K562 (cell line): ENCODE results near the gene APLP1. TPM values are rescaled to one million over a fixed set of nuclear protein-coding genes. Genes with fewer than 3 reads are reported as not detected.

Experiments used
- ATAC-seq: fragments of 200-7000 bp; cut with Tn5 transposase; 3 replicates; pipeline ENCODE4 v1.9.1; 2020; ENCODE audit warnings: moderate library complexity
- BruUV-seq: library from RNA; stranded (reverse); fragments of 400-500 nt; replicated peaks from 2 replicates; lab custom pipeline; 2021; lab: Mats Ljungman, UMichigan
- CTCF ChIA-PET: fragments of 300-600 bp; formaldehyde crosslinking; extraction: SDS; loops from one replicate; lab custom pipeline; 2021; ENCODE audit warnings: low intra/inter-chr PET ratio; lab: Yijun Ruan, JAX
- POLR2A ChIA-PET: fragments of 300-600, 350-650 bp; sonication (Branson Sonifier 250); formaldehyde crosslinking; extraction: SDS; loops from one replicate; lab custom pipeline; 2021; ENCODE audit warnings: antibody characterized with exemption, inconsistent platforms; lab: Yijun Ruan, JAX
- DNase-seq, 4 experiments: peaks; one replicate each; pipeline versions ENCODE4 v3.0.0 to v3.0.0-alpha.2; 2011 to 2018; ENCODE audit warnings: low spot score in 3 of 4, mixed read lengths in 3 of 4; ENCODE audit errors: extremely low read depth in 1 of 4
- FAIRE-seq: peaks from 2 replicates; lab custom pipeline; 2011; peaks lifted over from hg19 to GRCh38; lab: Jason Lieb, UNC
- H2AFZ ChIP-seq: 2 replicates; pipeline ENCODE4 v1.6.0; 2011; ENCODE audit warnings: low read depth, low read length, control low read depth, inconsistent platforms
- H3K27ac ChIP-seq: fragments of 200-600 bp; 3 replicates; pipeline ENCODE4 v1.8.0; 2011; ENCODE audit warnings: low read depth, mild to moderate bottlenecking, control low read depth, inconsistent platforms, low read length, moderate library complexity, mixed read lengths; ENCODE audit errors: extremely low read depth
- H3K27me3 ChIP-seq, 2 experiments: fragments of 300-600 bp in 1 of 2; 2 replicates in 1 of 2; 3 replicates in 1 of 2; pipeline versions ENCODE4 v1.6.0 to v1.8.0; 2011; ENCODE audit warnings: inconsistent platforms in 2 of 2, low read length in 2 of 2, mild to moderate bottlenecking in 1 of 2, mixed read lengths in 1 of 2, moderate library complexity in 1 of 2; ENCODE audit not compliant: control insufficient read depth in 2 of 2, insufficient read depth in 2 of 2
- H3K36me3 ChIP-seq: fragments of 300-600 bp; 3 replicates; pipeline ENCODE4 v1.8.0; 2011; ENCODE audit warnings: mild to moderate bottlenecking, low read length, inconsistent platforms; ENCODE audit not compliant: control insufficient read depth, insufficient read depth
- H3K4me1 ChIP-seq, 2 experiments: fragments of 200-600 bp in 1 of 2; replicated peaks in 1 of 2; 2 replicates in 1 of 2; 3 replicates in 1 of 2; pipeline versions ENCODE4 v1.5.1 to v1.8.0; 2011; ENCODE audit warnings: inconsistent platforms in 2 of 2, low read length in 2 of 2, mild to moderate bottlenecking in 1 of 2, mixed read lengths in 1 of 2, moderate library complexity in 1 of 2; ENCODE audit not compliant: control insufficient read depth in 2 of 2, insufficient read depth in 2 of 2
- H3K4me2 ChIP-seq: 2 replicates; pipeline ENCODE4 v1.6.1; 2011; ENCODE audit warnings: low read length, control low read depth, inconsistent platforms, mixed read lengths; ENCODE audit not compliant: insufficient read depth
- H3K4me3 ChIP-seq: fragments of 200-600 bp; sonication (generic), shearing (Covaris generic); 2 replicates; pipeline ENCODE4 v1.5.1; 2016; ENCODE audit warnings: control low read depth, inconsistent platforms
- H3K79me2 ChIP-seq: fragments of 200-600 bp; 3 replicates; pipeline ENCODE4 v1.8.0; 2011; ENCODE audit warnings: low read length, inconsistent platforms; ENCODE audit not compliant: control insufficient read depth, insufficient read depth
- H3K9ac ChIP-seq, 2 experiments: 2 replicates each; pipeline versions ENCODE4 v1.6.0 to v1.6.1; 2011; ENCODE audit warnings: low read depth in 2 of 2, low read length in 2 of 2, control low read depth in 1 of 2, inconsistent platforms in 1 of 2, mild to moderate bottlenecking in 1 of 2, mixed read lengths in 1 of 2; ENCODE audit not compliant: insufficient read depth in 1 of 2
- H3K9me1 ChIP-seq: one replicate; pipeline ENCODE4 v1.6.0; 2011; ENCODE audit warnings: inconsistent platforms, mild to moderate bottlenecking, low read length, moderate library complexity; ENCODE audit not compliant: control insufficient read depth, insufficient read depth
- H3K9me3 ChIP-seq: replicated peaks from 2 replicates; pipeline ENCODE4 v1.5.1; 2011; ENCODE audit warnings: low read depth, low read length, inconsistent platforms; ENCODE audit not compliant: control insufficient read depth, insufficient read depth
- H4K20me1 ChIP-seq: replicated peaks from 2 replicates; pipeline ENCODE4 v1.6.1; 2011; ENCODE audit warnings: low read length, inconsistent platforms, mixed read lengths; ENCODE audit not compliant: control insufficient read depth, insufficient read depth
- ARID4B ChIP-seq: sonication (generic); formaldehyde crosslinking; IDR thresholded peaks from 2 replicates; pipeline ENCODE4 v1.8.0; 2022; ENCODE audit warnings: mild to moderate bottlenecking, missing genetic modification reagents
- POLR2AphosphoS5 ChIP-seq: IDR thresholded peaks from 2 replicates; pipeline ENCODE4 v1.6.1; 2011; ENCODE audit warnings: mild to moderate bottlenecking, low read depth, low read length, moderate library complexity; ENCODE audit not compliant: control insufficient read depth, insufficient read depth
- ZBTB5 ChIP-seq: fragments of 450-650 bp; IDR thresholded peaks from 2 replicates; pipeline ENCODE4 v1.6.1; 2017; ENCODE audit warnings: antibody characterized with exemption
- WGBS: fragments of 100-300 bp; shearing (Covaris generic); methylation state at CpG from one replicate; pipeline ENCODE4 v1.1.6; 2016; ENCODE audit warnings: low coverage, mixed read lengths; ENCODE audit not compliant: insufficient coverage; ENCODE audit errors: missing lambda C conversion rate; 5-methylcytosine and 5-hydroxymethylcytosine counted together
- in situ Hi-C: fragments of 300-500 bp; cut with MboI; formaldehyde crosslinking; loops from 4 replicates; pipeline ENCODE4 v1.15.0; 2018; ENCODE audit warnings: inconsistent platforms, mixed read lengths
- intact Hi-C: fragments of 100-400 bp; cut with micrococcal nuclease; formaldehyde crosslinking; loops from 2 replicates; pipeline ENCODE4 v1.14.2; 2022
- polyA plus RNA-seq, 8 experiments: library from polyadenylated mRNA; depleted of rRNA in 4 of 8; stranded (reverse) in 5 of 8; unstranded in 3 of 8; fragments of >200 nt; fragmentation: Nextera tagmentation in 2 of 8; fragmentation: Illumina TruSeq in 1 of 8; extraction: Ambion mirVana in 2 of 8; extraction: Trizol in 1 of 8; gene quantifications; 2 replicates each; pipeline versions ENCODE4 v1.2.1 to v1.2.3, GENCODE V29; 2011 to 2014; ENCODE audit warnings: inconsistent platforms in 1 of 8, missing spikeins in 1 of 8
- total RNA-seq, 7 experiments: library from RNA; depleted of rRNA in 6 of 7; stranded (reverse); fragments of >200 nt in 6 of 7; fragmentation: Illumina TruSeq in 2 of 7; extraction: Trizol in 2 of 7; gene quantifications; 2 replicates each; pipeline versions ENCODE4 v1.2.1 to v1.2.3, GENCODE V29; 2011 to 2021; ENCODE audit warnings: low replicate concordance in 1 of 7
- TF ChIP-seq, protein P1 (sequence below): fragments of 250-450 bp; sonication (Bioruptor Pico); IDR thresholded peaks from 2 replicates; pipeline ENCODE4 v1.4.0; 2020

Gene APLP1
- total and polyA plus RNA-seq, 9 of the 15 experiments (the other 6 are each of a cell fraction or from before 2014, with no cell fraction given) = 0.69 to 9.9 (median 4.7) TPM

DNA sequence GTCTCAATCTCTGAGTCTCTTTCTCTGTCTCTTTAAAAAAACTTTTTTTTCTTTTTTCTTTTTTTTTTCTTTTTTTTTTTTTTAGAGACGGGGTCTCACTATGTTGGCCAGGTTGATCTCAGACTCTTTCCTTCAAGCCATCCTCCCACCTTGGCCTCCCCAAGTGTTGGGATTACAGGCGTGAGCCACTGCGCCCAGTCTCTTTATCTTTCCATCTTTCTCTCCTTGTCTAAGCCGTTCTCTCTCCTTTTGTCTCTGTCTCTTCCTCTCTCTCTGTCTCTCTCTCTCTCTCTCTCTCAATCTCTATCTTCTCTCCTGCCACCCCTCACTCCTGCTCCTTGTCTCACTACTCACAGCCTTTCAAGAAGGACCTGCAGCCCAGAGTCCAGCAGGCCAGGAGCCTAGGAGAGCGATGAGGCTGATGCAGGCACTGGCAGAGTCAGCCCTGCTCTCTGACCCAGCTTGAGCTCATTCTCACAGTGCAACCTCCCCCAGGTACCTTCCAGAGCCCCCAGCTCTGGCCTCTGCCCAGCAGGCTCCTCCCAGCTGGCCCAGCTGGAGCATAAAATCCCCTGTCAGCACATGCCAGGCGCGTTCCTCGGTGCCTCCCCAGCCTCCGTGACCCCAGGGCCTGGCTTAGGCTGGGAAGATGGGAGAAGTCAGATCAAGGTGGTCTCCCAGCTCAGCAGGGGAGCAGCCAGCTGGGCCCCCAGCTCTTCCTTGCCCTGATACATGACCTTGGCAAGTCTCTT is 16.2 kb upstream of the APLP1 start, which contains the start of gene NPHS1:
Gene NPHS1, minus strand, starts transcription at position 476 of the 752 bp plus-strand sequence. CDS start 667 bp downstream, outside the sequence.
- Histone ChIP-seq H3K79me2 (no peaks in the 10 kb centered on the region), H3K9ac (peak within 1 kb of the TSS in 1 of 2 experiments; percentile 64; a peak in 1 of 4 replicates), H3K27ac (no peak within 1 kb of the TSS), H3K9me1 (peaks cover 4% of the 10 kb centered on the region), H3K4me1 (peaks cover 8 to 29% of the 10 kb centered on the region in 2 experiments), H3K4me3 (no peak within 1 kb of the TSS), H3K36me3 (no peaks in the 10 kb centered on the region), H2AFZ (no peak within 1 kb of the TSS), H3K4me2 (no peak within 1 kb of the TSS), H3K27me3 (peaks cover 31 to 79% of the 10 kb centered on the region in 2 experiments), H3K9me3 (no peaks in the 10 kb centered on the region), H4K20me1 (peaks cover 20% of the 10 kb centered on the region)
- intact Hi-C loops (no loop called here), in situ Hi-C loops (no loop called here)
- DNase-seq (no peak), FAIRE-seq (no peak), ATAC-seq (no peak)
- POLR2A ChIA-PET = no interaction called here
- CTCF ChIA-PET = no interaction called here
- BruUV-seq = no TSS peak
- WGBS = 3% methylated on average over 8 of the region's 9 CpGs
- TF ChIP-seq ZBTB5 (no peak), POLR2AphosphoS5 (no peak), ARID4B (CRISPR knock-in tag) (no peak)
- TF ChIP-seq, protein P1, sequence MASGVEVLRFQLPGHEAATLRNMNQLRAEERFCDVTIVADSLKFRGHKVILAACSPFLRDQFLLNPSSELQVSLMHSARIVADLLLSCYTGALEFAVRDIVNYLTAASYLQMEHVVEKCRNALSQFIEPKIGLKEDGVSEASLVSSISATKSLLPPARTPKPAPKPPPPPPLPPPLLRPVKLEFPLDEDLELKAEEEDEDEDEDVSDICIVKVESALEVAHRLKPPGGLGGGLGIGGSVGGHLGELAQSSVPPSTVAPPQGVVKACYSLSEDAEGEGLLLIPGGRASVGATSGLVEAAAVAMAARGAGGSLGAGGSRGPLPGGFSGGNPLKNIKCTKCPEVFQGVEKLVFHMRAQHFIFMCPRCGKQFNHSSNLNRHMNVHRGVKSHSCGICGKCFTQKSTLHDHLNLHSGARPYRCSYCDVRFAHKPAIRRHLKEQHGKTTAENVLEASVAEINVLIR = no peak
